Bronchial epithelial cell (primary cell): ENCODE data around the gene SPECC1. TPM values are rescaled to one million over a fixed set of nuclear protein-coding genes. Genes with fewer than 3 reads are reported as not detected.
"Not testable (repeated sequence)": the region's sequence is repeated elsewhere in the genome, so short reads cannot be mapped to it uniquely, and the experiment has no call there.

Experiments used
- DNase-seq: peaks from one replicate; pipeline ENCODE4 v3.0.0-alpha.2; 2010; ENCODE audit warnings: low read depth
- FAIRE-seq: peaks from 2 replicates; lab custom pipeline; 2011; peaks lifted over from hg19 to GRCh38; lab: Jason Lieb, UNC
- H3K27me3 ChIP-seq: 2 replicates; pipeline ENCODE4 v1.5.1; 2011; ENCODE audit warnings: low read length; ENCODE audit not compliant: control insufficient read depth, insufficient read depth
- H3K36me3 ChIP-seq: 2 replicates; pipeline ENCODE4 v1.5.1; 2011; ENCODE audit warnings: low read length; ENCODE audit not compliant: control insufficient read depth, insufficient read depth
- H3K4me3 ChIP-seq: 2 replicates; pipeline ENCODE4 v1.5.1; 2011; ENCODE audit warnings: mild to moderate bottlenecking, low read depth, low read length, control low read depth
- CTCF ChIP-seq: IDR thresholded peaks from 2 replicates; pipeline ENCODE4 v1.5.1; 2011; ENCODE audit warnings: mild to moderate bottlenecking, moderate library complexity, low read length, control low read depth, inconsistent platforms; ENCODE audit not compliant: insufficient read depth, severe bottlenecking
- total RNA-seq: library from RNA; depleted of rRNA; stranded (reverse); fragments of >200 nt; gene quantifications from 2 replicates; pipeline ENCODE4 v1.2.1, GENCODE V29; 2014

Gene SPECC1
- total RNA-seq, 1 donor from 2014 or later: 57.1 TPM

- no peak for DNase-seq
- H3K36me3 ChIP-seq: peaks cover 2% of the 10 kb centered on the region
- no peaks in the 10 kb centered on the region for H3K27me3 ChIP-seq
- TF ChIP-seq CTCF: no peak
- FAIRE-seq: no peak
- no peak overlapping the region for H3K4me3 ChIP-seq
Measured at GRCh38 chr17:20313306-20313705, 304.1 kb downstream of the SPECC1 start.

- Histone ChIP-seq H3K27me3 (no peaks in the 10 kb centered on the region), H3K4me3 (no peak overlapping the region), H3K36me3 (peaks cover 2% of the 10 kb centered on the region)
- DNase-seq: no peak
- TF ChIP-seq CTCF: no peak
- FAIRE-seq: no peak
Measured at GRCh38 chr17:20313891-20314290, 304.7 kb downstream of the SPECC1 start.

GRCh38 chr17:20314834-20315233 is 305.7 kb downstream of the SPECC1 start:
- DNase-seq: no peak
- TF ChIP-seq CTCF: no peak
- no peak for FAIRE-seq
- H3K27me3 ChIP-seq: no peaks in the 10 kb centered on the region
- peaks cover 2% of the 10 kb centered on the region for H3K36me3 ChIP-seq
- no peak overlapping the region for H3K4me3 ChIP-seq

GRCh38 chr17:20315311-20315710 is 306.2 kb downstream of the SPECC1 start:
- TF ChIP-seq CTCF: no peak
- H3K4me3 ChIP-seq: no peak overlapping the region
- peaks cover 2% of the 10 kb centered on the region for H3K36me3 ChIP-seq
- DNase-seq (no peak), FAIRE-seq (no peak)
- H3K27me3 ChIP-seq: no peaks in the 10 kb centered on the region

DNA sequence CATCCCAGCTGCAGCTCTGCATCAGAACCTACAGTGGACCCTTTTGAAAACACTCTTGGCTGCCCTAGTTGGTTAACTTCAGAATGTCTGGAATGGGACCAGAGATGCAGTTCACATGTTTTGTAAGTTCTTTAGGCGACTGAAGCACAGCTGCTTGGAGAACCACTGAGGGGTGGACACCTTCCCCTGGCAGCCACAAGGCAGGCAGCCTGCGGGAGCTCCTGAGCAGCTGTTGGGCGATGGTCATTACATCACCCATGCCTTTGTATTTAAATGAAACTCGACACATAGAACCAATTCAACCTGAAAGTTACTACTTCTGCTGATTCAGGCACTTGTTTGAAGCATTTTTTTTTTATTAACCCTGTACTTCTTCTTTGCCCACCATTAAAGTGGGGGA is 306.7 kb downstream of the SPECC1 start:
- Histone ChIP-seq H3K27me3 (no peaks in the 10 kb centered on the region), H3K36me3 (peaks cover 2% of the 10 kb centered on the region), H3K4me3 (no peak overlapping the region)
- FAIRE-seq (no peak), DNase-seq (no peak)
- no peak for TF ChIP-seq CTCF

DNA sequence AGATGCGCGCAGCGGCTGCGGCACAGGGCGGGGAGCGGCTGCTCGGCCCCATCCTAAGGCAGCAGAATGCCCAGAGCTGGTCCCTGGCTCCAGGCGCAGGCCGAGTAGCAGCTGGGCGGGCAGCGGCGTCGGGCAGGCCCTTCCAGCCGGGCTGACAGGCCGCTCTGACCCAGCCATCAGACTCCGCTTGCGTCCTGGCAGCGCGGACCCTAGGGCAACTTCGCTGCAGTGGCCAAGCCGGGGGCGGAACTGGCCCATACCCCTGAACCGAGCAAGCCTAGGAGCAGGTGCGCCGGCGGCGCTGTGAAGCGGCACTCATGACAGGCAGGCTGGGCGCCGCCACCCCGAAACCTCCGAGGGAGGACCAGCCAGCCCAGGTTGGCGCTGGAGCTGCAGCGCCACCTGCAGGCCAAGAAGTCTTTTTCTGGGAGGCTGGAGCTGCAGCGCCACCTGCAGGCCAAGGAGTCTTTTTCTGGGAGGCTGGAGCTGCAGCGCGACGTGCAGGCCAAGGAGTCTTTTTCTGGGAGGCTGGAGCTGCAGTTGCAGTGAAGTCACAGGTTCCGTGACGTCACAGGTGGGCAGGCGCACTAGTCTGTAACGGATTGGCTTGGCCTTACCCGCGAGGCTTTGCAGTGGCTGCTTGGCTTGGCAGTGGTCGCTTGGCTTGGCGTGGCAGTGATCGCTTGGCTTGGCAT is 311.5 kb downstream of the SPECC1 start:
- DNase-seq: peak; percentile 20
- not testable (repeated sequence) for H3K27me3 ChIP-seq, FAIRE-seq, H3K36me3 ChIP-seq
- peak overlapping the region; percentile 18 for H3K4me3 ChIP-seq
- TF ChIP-seq CTCF: peak; percentile 84

- not testable (repeated sequence) for FAIRE-seq, H3K4me3 ChIP-seq
Measured at GRCh38 chr17:20321357-20321756, 312.2 kb downstream of the SPECC1 start.

GRCh38 chr17:20327739-20328138 is 318.6 kb downstream of the SPECC1 start:
- not testable (repeated sequence) for FAIRE-seq, DNase-seq, H3K36me3 ChIP-seq, H3K4me3 ChIP-seq, H3K27me3 ChIP-seq

More at GRCh38 chr17:20321357-20321756, 312.2 kb downstream of the SPECC1 start:
- H3K36me3 ChIP-seq, H3K27me3 ChIP-seq, DNase-seq: not testable (repeated sequence)

GRCh38 chr17:20351405-20351804 is 342.2 kb downstream of the SPECC1 start:
- not testable (repeated sequence) for FAIRE-seq, H3K4me3 ChIP-seq, H3K27me3 ChIP-seq, H3K36me3 ChIP-seq, DNase-seq
